Type B pancreatic cell (in vitro differentiated cells): Measurements from ENCODE around the gene SGK1. TPM values are rescaled to one million over a fixed set of nuclear protein-coding genes. Genes with fewer than 3 reads are reported as not detected.

Experiments used
- DNase-seq: peaks from one replicate; pipeline ENCODE4 v3.0.0; 2021; ENCODE audit warnings: mixed read lengths; ENCODE audit not compliant: unreplicated experiment; ENCODE audit errors: extremely low spot score
- H3K27ac Mint-ChIP-seq: 2 replicates; pipeline ENCODE4 v1.8.0; 2021; ENCODE audit warnings: mild to moderate bottlenecking, mixed read lengths
- H3K27me3 Mint-ChIP-seq: 2 replicates; pipeline ENCODE4 v1.8.0; 2021; ENCODE audit warnings: mixed read lengths
- H3K36me3 Mint-ChIP-seq: 2 replicates; pipeline ENCODE4 v1.8.0; 2021; ENCODE audit warnings: mixed read lengths
- H3K4me1 Mint-ChIP-seq: one replicate; pipeline ENCODE4 v1.8.0; 2021; ENCODE audit warnings: mixed read lengths; ENCODE audit not compliant: unreplicated experiment
- H3K4me3 Mint-ChIP-seq: 2 replicates; pipeline ENCODE4 v1.8.0; 2021; ENCODE audit warnings: mild to moderate bottlenecking, mixed read lengths
- H3K9me3 Mint-ChIP-seq: 2 replicates; pipeline ENCODE4 v1.8.0; 2021; ENCODE audit warnings: mixed read lengths
- CTCF ChIP-seq: fragments of 200-600 bp; sonication (generic); conservative IDR thresholded peaks from 2 replicates; pipeline ENCODE4 v1.5.0; 2021; ENCODE audit warnings: antibody characterized with exemption, mild to moderate bottlenecking
- total RNA-seq: library from RNA; stranded (reverse); gene quantifications from 2 replicates; pipeline ENCODE4 v1.2.1, GENCODE V29; 2021; ENCODE audit warnings: low replicate concordance

SGK1 gene
- total RNA-seq, 1 donor from 2014 or later, result 52.6 TPM

GRCh38 chr6:134346932-134347545 lies 29.1 kb upstream of the SGK1 start:
- Mint-ChIP-seq H3K27ac (no peak overlapping the region), H3K4me1 (peaks cover 5% of the 10 kb centered on the region), H3K36me3 (no peaks in the 10 kb centered on the region), H3K27me3 (peaks cover 4% of the 10 kb centered on the region), H3K9me3 (peaks cover 5% of the 10 kb centered on the region), H3K4me3 (no peak overlapping the region)
- TF ChIP-seq CTCF, result no peak
- no peak for DNase-seq

GRCh38 chr6:134345789-134346188 lies 27.9 kb upstream of the SGK1 start:
- Mint-ChIP-seq H3K9me3 (peaks cover 5% of the 10 kb centered on the region), H3K4me3 (no peak overlapping the region), H3K36me3 (no peaks in the 10 kb centered on the region), H3K4me1 (peaks cover 6% of the 10 kb centered on the region), H3K27me3 (peaks cover 4% of the 10 kb centered on the region), H3K27ac (no peak overlapping the region)
- DNase-seq, result no peak
- TF ChIP-seq CTCF, result no peak

DNA sequence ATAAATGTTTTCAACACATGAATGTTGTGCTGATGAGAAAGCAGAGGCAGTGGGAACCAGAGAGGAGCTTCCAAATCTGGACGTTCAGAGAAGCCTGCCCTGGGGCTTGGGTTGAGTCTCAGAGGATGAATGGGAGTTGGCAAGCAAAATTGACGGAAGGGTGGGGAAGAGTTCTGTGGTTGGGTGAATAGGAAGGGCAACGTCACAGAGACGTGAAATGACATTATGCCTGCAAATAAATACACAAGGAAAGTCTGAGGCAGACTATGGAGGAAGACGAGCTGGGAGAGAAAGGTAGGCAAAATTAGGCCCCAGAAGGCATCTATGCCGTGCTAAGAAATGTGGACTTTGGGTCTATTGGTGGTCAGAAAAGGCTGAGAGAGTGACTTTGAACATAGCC lies 25.2 kb upstream of the SGK1 start:
- peaks cover 10% of the 10 kb centered on the region for H3K4me1 Mint-ChIP-seq
- no peak overlapping the region for H3K4me3 Mint-ChIP-seq
- no peak overlapping the region for H3K27ac Mint-ChIP-seq
- no peaks in the 10 kb centered on the region for H3K36me3 Mint-ChIP-seq
- TF ChIP-seq CTCF, result no peak
- H3K9me3 Mint-ChIP-seq, result peaks cover 5% of the 10 kb centered on the region
- peaks cover 4% of the 10 kb centered on the region for H3K27me3 Mint-ChIP-seq
- DNase-seq, result no peak

- H3K27me3 Mint-ChIP-seq, result peaks cover 4% of the 10 kb centered on the region
- no peak for DNase-seq
- TF ChIP-seq CTCF, result no peak
- peaks cover 5% of the 10 kb centered on the region for H3K9me3 Mint-ChIP-seq
- no peak overlapping the region for H3K27ac Mint-ChIP-seq
- peaks cover 10% of the 10 kb centered on the region for H3K4me1 Mint-ChIP-seq
- no peaks in the 10 kb centered on the region for H3K36me3 Mint-ChIP-seq
- no peak overlapping the region for H3K4me3 Mint-ChIP-seq
Measured at GRCh38 chr6:134341999-134342567, 24.2 kb upstream of the SGK1 start.

- H3K27me3 Mint-ChIP-seq, result peaks cover 4% of the 10 kb centered on the region
- peaks cover 5% of the 10 kb centered on the region for H3K9me3 Mint-ChIP-seq
- no peak overlapping the region for H3K4me3 Mint-ChIP-seq
- peaks cover 10% of the 10 kb centered on the region for H3K4me1 Mint-ChIP-seq
- H3K36me3 Mint-ChIP-seq, result no peaks in the 10 kb centered on the region
- no peak for TF ChIP-seq CTCF
- DNase-seq, result no peak
- H3K27ac Mint-ChIP-seq, result no peak overlapping the region
Measured at GRCh38 chr6:134340179-134340975, 22.5 kb upstream of the SGK1 start.
